Measurements from ENCODE around the gene UGGT2. TPM values are rescaled to one million over a fixed set of nuclear protein-coding genes. Genes with fewer than 3 reads are reported as not detected.

The UGGT2 gene, protein sequence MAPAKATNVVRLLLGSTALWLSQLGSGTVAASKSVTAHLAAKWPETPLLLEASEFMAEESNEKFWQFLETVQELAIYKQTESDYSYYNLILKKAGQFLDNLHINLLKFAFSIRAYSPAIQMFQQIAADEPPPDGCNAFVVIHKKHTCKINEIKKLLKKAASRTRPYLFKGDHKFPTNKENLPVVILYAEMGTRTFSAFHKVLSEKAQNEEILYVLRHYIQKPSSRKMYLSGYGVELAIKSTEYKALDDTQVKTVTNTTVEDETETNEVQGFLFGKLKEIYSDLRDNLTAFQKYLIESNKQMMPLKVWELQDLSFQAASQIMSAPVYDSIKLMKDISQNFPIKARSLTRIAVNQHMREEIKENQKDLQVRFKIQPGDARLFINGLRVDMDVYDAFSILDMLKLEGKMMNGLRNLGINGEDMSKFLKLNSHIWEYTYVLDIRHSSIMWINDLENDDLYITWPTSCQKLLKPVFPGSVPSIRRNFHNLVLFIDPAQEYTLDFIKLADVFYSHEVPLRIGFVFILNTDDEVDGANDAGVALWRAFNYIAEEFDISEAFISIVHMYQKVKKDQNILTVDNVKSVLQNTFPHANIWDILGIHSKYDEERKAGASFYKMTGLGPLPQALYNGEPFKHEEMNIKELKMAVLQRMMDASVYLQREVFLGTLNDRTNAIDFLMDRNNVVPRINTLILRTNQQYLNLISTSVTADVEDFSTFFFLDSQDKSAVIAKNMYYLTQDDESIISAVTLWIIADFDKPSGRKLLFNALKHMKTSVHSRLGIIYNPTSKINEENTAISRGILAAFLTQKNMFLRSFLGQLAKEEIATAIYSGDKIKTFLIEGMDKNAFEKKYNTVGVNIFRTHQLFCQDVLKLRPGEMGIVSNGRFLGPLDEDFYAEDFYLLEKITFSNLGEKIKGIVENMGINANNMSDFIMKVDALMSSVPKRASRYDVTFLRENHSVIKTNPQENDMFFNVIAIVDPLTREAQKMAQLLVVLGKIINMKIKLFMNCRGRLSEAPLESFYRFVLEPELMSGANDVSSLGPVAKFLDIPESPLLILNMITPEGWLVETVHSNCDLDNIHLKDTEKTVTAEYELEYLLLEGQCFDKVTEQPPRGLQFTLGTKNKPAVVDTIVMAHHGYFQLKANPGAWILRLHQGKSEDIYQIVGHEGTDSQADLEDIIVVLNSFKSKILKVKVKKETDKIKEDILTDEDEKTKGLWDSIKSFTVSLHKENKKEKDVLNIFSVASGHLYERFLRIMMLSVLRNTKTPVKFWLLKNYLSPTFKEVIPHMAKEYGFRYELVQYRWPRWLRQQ (N-terminal part only)
- total RNA-seq (10 to 100 TPM; 15.1 to 60.6 (median 29.3) TPM), polyA plus RNA-seq (10 to 100 TPM; 10.7 to 21.1 (median 15.2) TPM)
- long read RNA-seq, donor 1, partial matches to known transcripts, result 10 of 10 reads
- long read RNA-seq, donor 1, other reads (novel, unspliced or antisense), result 0 of 10 reads
- long read RNA-seq, donor 2, partial matches to known transcripts, result 17 of 17 reads
- long read RNA-seq, donor 2, other reads (novel, unspliced or antisense), result 0 of 17 reads
- long read RNA-seq, donor 3, full-length matches to known transcripts, result 1 of 6 reads
- long read RNA-seq, donor 3, partial matches to known transcripts, result 5 of 6 reads
- long read RNA-seq, donor 3, other reads (novel, unspliced or antisense), result 0 of 6 reads
- long read RNA-seq, donor 4, partial matches to known transcripts, result 5 of 8 reads
- long read RNA-seq, donor 4, other reads (novel, unspliced or antisense), result 0 of 8 reads
- long read RNA-seq, donor 5, full-length matches to known transcripts, result 14 of 30 reads
- long read RNA-seq, donor 5, partial matches to known transcripts, result 3 of 30 reads
- long read RNA-seq, donor 5, other reads (novel, unspliced or antisense), result 13 of 30 reads
- long read RNA-seq, donor 6, partial matches to known transcripts, result 5 of 8 reads
- long read RNA-seq, donor 6, other reads (novel, unspliced or antisense), result 2 of 8 reads
- long read RNA-seq, donor 7, partial matches to known transcripts, result 0 of 1 reads
- long read RNA-seq, donor 7, other reads (novel, unspliced or antisense), result 0 of 1 reads
- long read RNA-seq, donor 8, partial matches to known transcripts, result 9 of 10 reads
- long read RNA-seq, donor 8, other reads (novel, unspliced or antisense), result 0 of 10 reads
- long read RNA-seq, donor 9, partial matches to known transcripts, result 16 of 17 reads
- long read RNA-seq, donor 9, other reads (novel, unspliced or antisense), result 0 of 17 reads
- long read RNA-seq, donor 10, result 0 reads

DNA sequence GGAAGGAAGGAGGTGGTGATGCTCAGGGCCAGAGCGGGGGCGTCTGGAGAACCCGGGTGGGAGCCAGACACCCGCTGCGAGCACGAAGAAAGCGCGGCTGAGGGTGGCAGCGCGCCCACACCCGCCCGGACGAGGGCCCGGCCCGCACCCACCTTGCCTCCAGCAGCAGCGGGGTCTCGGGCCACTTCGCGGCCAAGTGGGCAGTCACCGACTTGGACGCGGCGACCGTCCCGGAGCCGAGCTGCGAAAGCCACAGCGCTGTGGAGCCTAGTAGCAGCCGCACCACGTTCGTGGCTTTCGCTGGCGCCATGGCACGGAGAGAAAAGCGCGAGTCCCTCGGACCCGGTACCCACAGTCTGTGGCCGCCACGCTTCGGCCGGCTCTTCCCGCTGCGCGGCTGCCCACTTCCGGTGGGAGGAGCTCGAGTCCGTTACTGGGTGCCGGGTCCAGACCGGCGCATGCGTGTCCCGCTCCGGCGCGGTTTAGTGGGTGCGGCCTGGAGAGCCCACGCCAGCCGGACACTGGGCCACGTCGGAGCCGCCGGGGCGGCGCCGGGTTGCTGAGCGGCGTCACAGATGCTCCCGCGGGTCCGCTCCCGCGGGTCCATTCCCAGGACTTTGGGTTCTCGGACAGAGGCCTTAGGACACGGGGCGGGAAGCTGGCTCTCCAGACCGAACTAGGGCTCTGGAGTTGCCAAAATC lies at the start of gene UGGT2:
TSS of gene UGGT2 (minus strand) at position 399 of the 701 bp plus-strand sequence. CDS start at position 310, 89 bp downstream.
- H3K9me3 ChIP-seq (replicated peaks in 1 of 3), result no peaks in the 10 kb centered on the region
- H3K27ac ChIP-seq, result peak within 1 kb of the TSS in 4 of 5 donors; percentile 52 to 85 (median 82)
- no peaks in the 10 kb centered on the region for H3K36me3 ChIP-seq (replicated peaks in 1 of 2)
- TF ChIP-seq, protein P1, sequence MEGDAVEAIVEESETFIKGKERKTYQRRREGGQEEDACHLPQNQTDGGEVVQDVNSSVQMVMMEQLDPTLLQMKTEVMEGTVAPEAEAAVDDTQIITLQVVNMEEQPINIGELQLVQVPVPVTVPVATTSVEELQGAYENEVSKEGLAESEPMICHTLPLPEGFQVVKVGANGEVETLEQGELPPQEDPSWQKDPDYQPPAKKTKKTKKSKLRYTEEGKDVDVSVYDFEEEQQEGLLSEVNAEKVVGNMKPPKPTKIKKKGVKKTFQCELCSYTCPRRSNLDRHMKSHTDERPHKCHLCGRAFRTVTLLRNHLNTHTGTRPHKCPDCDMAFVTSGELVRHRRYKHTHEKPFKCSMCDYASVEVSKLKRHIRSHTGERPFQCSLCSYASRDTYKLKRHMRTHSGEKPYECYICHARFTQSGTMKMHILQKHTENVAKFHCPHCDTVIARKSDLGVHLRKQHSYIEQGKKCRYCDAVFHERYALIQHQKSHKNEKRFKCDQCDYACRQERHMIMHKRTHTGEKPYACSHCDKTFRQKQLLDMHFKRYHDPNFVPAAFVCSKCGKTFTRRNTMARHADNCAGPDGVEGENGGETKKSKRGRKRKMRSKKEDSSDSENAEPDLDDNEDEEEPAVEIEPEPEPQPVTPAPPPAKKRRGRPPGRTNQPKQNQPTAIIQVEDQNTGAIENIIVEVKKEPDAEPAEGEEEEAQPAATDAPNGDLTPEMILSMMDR (IDR thresholded peaks at IDR 0.05), result no peak
- peak; percentile 62 to 88 for TF ChIP-seq POLR2A (IDR thresholded peaks at IDR 0.05)
- intact Hi-C loops (cut with DNase I), result no loop called here
- DNase-seq, result peak; percentile 96 to 97 (median 96)
- peaks cover 0 to 11% of the 10 kb centered on the region in 2 donors for H3K4me1 ChIP-seq (replicated peaks in 1 of 2)
- 0% methylated on average over 5 to 77 of the region's 77 CpGs for WGBS, 4 donors
- H3K27me3 ChIP-seq, result no peaks in the 10 kb centered on the region
- H3K4me3 ChIP-seq, result peak within 1 kb of the TSS; percentile 56 to 77 (median 71)

DNA sequence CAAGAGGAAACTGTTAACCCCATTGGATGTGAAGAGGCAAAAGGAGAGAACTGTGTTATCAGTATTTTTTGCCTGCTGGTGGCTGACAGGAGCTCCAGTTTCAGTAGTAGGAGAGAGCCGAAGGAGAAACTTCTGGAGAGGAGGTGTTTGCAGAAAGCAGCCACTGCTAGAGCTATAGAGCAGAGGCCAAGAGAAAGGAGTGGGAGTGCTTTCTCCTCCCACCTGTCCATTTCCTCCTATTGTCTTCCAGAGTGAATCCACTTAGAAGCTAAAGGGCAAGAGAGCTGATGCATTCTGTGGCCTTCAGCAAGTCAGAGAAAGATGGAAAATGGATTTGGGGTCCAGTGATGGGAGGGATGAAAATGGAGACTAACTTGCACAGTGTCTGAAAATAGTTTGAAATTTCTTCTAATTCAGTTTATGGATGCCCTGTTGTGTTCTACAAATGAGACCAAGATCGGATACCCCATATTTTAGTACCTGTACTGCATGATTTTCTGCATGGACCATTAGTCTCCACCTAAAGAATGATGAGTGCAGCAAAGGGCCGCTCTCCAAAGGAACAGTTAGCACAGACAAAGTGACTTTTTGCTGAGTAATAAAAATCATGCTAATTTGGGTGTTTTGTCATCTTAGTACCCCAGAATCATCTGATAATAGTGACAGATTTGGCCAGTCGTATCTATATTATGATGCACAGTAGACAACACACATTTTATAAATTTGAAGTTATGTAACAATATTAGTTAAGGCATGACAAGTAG lies 47.4 kb upstream of the UGGT2 start:
- H3K27ac ChIP-seq, result no peak overlapping the region
- intact Hi-C loops (cut with DNase I), result no loop called here
- H3K4me1 ChIP-seq (replicated peaks in 1 of 2), result no peaks in the 10 kb centered on the region
- no peak for DNase-seq
- no peak overlapping the region for H3K4me3 ChIP-seq
- no peak for TF ChIP-seq POLR2A (IDR thresholded peaks at IDR 0.05)
- TF ChIP-seq, protein P1 (IDR thresholded peaks at IDR 0.05), result no peak
- no peaks in the 10 kb centered on the region for H3K27me3 ChIP-seq
- no peaks in the 10 kb centered on the region for H3K9me3 ChIP-seq (replicated peaks in 1 of 3)
- H3K36me3 ChIP-seq (replicated peaks in 1 of 2), result no peaks in the 10 kb centered on the region
- WGBS, 4 donors, result 85 to 90% (median 86%) methylated on average over 4 of the region's 4 CpGs

All from adrenal gland (tissue), 19 donors.